ENCODE results near the gene S1PR4. TPM values are rescaled to one million over a fixed set of nuclear protein-coding genes. Genes with fewer than 3 reads are reported as not detected.

The S1PR4 gene
- total and polyA plus RNA-seq, 9 of the 15 experiments (the other 6 are each of a cell fraction or from before 2014, with no cell fraction given), result 0.27 TPM; not detected in 8

DNA sequence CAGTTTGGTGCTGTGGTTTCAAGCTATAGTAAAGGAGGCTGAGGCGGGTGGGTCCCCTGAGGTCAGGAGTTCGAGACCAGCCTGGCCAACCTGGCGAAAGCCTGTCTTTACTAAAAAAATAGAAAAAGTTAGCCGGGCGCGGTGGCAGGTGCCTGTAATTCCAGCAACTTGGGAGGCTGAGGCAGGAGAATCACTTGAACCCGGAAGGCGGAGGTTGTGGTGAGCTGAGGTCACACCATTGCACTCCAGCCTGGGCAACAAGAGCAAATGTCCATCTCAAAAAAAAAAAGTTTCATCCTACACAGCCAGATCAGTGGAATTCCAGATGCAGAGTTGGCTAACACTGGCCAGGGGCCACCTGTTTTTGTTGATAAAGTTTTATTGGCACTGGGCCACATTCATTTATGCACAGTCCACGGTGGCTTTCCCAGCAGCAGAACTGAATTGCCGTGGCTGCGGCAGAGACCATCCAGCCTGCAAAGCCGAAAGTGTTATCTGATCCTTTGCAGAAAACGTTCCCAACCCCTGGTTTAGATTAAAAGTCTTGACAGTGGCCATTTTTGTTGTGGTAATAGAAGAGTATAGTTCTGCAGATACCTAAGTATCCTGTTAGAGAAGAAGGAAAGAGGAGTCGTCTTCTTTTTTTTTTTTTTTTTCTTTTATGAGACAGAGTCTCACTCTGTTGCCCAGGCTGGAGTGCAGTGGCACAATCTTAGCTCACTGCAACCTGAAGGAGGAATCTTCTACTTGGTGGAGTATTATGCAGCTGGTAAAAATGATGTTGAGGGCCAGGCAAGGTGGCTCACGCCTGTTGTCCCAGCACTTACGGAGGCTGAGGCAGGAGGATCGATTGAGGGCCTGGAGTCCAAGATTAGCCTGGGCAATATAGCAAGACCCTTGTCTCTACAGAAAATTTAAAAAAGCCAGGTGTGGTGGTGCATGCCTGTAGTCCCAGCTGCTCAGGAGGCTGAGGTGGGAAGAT, 15.8 kb downstream of the S1PR4 start (continued):
- no peak for TF ChIP-seq ZNF197 (CRISPR knock-in tag; IDR thresholded peaks at IDR 0.05; ENCODE audit: low read depth)
- TF ChIP-seq ADNP (tag; IDR thresholded peaks at IDR 0.05), result peak; percentile 94
- TF ChIP-seq ILF3 (IDR thresholded peaks at IDR 0.05; ENCODE audit: borderline replicate concordance), result no peak
- TF ChIP-seq MCM7 (IDR thresholded peaks at IDR 0.05), result no peak
- TF ChIP-seq ZNF586 (CRISPR knock-in tag; conservative IDR thresholded peaks at IDR 0.05), result no peak
- TF ChIP-seq MCM2 (IDR thresholded peaks at IDR 0.05; ENCODE audit: low read depth), result no peak
- no peak for TF ChIP-seq SAP30 (IDR thresholded peaks at IDR 0.05; ENCODE audit: borderline replicate concordance, insufficient read depth, low read depth, low read length, poor library complexity, severe bottlenecking)
- peak; percentile 69 for TF ChIP-seq BCOR (IDR thresholded peaks at IDR 0.05)
- no peak for TF ChIP-seq NFXL1 (CRISPR knock-in tag; IDR thresholded peaks at IDR 0.05)
- TF ChIP-seq, protein P1, sequence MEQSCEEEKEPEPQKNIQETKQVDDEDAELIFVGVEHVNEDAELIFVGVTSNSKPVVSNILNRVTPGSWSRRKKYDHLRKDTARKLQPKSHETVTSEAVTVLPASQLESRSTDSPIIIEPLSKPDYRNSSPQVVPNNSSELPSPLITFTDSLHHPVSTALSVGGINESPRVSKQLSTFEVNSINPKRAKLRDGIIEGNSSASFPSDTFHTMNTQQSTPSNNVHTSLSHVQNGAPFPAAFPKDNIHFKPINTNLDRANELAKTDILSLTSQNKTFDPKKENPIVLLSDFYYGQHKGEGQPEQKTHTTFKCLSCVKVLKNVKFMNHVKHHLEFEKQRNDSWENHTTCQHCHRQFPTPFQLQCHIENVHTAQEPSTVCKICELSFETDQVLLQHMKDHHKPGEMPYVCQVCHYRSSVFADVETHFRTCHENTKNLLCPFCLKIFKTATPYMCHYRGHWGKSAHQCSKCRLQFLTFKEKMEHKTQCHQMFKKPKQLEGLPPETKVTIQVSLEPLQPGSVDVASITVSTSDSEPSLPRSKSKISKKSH (CRISPR knock-in tag; IDR thresholded peaks at IDR 0.05), result no peak
- no peak for TF ChIP-seq CREM (IDR thresholded peaks at IDR 0.05; ENCODE audit: low read depth)
- TF ChIP-seq TAF15 (IDR thresholded peaks at IDR 0.05; ENCODE audit: low read depth, low read length), result no peak
- peak; percentile 72; the same call in 1 of the 2 replicates for TF ChIP-seq ZNF24 (IDR thresholded peaks at IDR 0.05)
- TF ChIP-seq DACH1 (IDR thresholded peaks at IDR 0.05; ENCODE audit: partially characterized antibody), result no peak
- no peak for TF ChIP-seq SETDB1 (IDR thresholded peaks at IDR 0.05; ENCODE audit: low read length)
- no peak for TF ChIP-seq KHSRP (IDR thresholded peaks at IDR 0.05)
- TF ChIP-seq, protein P2, sequence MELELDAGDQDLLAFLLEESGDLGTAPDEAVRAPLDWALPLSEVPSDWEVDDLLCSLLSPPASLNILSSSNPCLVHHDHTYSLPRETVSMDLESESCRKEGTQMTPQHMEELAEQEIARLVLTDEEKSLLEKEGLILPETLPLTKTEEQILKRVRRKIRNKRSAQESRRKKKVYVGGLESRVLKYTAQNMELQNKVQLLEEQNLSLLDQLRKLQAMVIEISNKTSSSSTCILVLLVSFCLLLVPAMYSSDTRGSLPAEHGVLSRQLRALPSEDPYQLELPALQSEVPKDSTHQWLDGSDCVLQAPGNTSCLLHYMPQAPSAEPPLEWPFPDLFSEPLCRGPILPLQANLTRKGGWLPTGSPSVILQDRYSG (tag; conservative IDR thresholded peaks at IDR 0.05; ENCODE audit: low read depth), result no peak
- TF ChIP-seq C11orf30 (IDR thresholded peaks at IDR 0.05; ENCODE audit: low read depth), result no peak
- TF ChIP-seq MAFF (IDR thresholded peaks at IDR 0.05; ENCODE audit: low read length), result no peak; the same call in 1 of the 2 replicates
- peak; percentile 62 to 70; a peak in 2 of 4 replicates for TF ChIP-seq TRIM24 (IDR thresholded peaks at IDR 0.05)
- TF ChIP-seq, protein P3, sequence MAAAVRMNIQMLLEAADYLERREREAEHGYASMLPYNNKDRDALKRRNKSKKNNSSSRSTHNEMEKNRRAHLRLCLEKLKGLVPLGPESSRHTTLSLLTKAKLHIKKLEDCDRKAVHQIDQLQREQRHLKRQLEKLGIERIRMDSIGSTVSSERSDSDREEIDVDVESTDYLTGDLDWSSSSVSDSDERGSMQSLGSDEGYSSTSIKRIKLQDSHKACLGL (CRISPR knock-in tag; IDR thresholded peaks at IDR 0.05; ENCODE audit: borderline replicate concordance, poor library complexity, severe bottlenecking), result no peak
- no peak for TF ChIP-seq ATF1 (CRISPR knock-in tag; IDR thresholded peaks at IDR 0.05)
- no peak for TF ChIP-seq ATF1 (tag; IDR thresholded peaks at IDR 0.05)
- TF ChIP-seq KLF13 (tag; IDR thresholded peaks at IDR 0.05; ENCODE audit: borderline replicate concordance, low read depth), result no peak
- TF ChIP-seq, protein P4, sequence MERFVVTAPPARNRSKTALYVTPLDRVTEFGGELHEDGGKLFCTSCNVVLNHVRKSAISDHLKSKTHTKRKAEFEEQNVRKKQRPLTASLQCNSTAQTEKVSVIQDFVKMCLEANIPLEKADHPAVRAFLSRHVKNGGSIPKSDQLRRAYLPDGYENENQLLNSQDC (CRISPR knock-in tag; IDR thresholded peaks at IDR 0.05), result no peak
- no peak for TF ChIP-seq PTRF (tag; IDR thresholded peaks at IDR 0.05)
- no peak for TF ChIP-seq EZH2 (IDR thresholded peaks at IDR 0.05; ENCODE audit: borderline replicate concordance, low read depth, low read length)
- no peak for TF ChIP-seq CBX1 (IDR thresholded peaks at IDR 0.05; ENCODE audit: low read depth)

All from K562 (cell line).